ENCODE results near the gene GJB1.
A peak's percentile ranks its signal among the peaks of the same experiment; 100 is the strongest.
"Not testable (repeated sequence)": the region's sequence is repeated elsewhere in the genome, so short reads cannot be mapped to it uniquely, and the experiment has no call there.

GJB1 gene

GRCh38 chrX:71222929-71223328 is at the start of gene GJB1:
TSS of gene GJB1 (plus strand) at chrX:71223224. CDS start at chrX:71223708, 484 bp downstream.
- Histone ChIP-seq H3K36me3 (replicated peaks) (no peaks in the 10 kb centered on the region), H3K4me3 (no peak within 1 kb of the TSS), H3K9me3 (no peaks in the 10 kb centered on the region), H3K4me1 (peaks cover 6% of the 10 kb centered on the region; the same call in 1 of the 2 replicates), H3K27me3 (ENCODE audit: low read depth) (no peaks in the 10 kb centered on the region)
- in situ Hi-C loops (cut with MboI; ENCODE audit: low sequenced_read_pairs) = no loop called here
- no peak for DNase-seq (ENCODE audit: low spot score in 2 of 2)

- in situ Hi-C loops (cut with MboI; ENCODE audit: low sequenced_read_pairs) = loop anchor here (10.0 kb wide), 1 partner anchor 399 kb away; no protein-coding TSS in a partner anchor
- no peaks in the 10 kb centered on the region for H3K27me3 ChIP-seq (ENCODE audit: low read depth)
- H3K9me3 ChIP-seq = no peaks in the 10 kb centered on the region
- no peak overlapping the region for H3K4me3 ChIP-seq
- H3K36me3 ChIP-seq (replicated peaks) = no peaks in the 10 kb centered on the region
- H3K4me1 ChIP-seq = no peaks in the 10 kb centered on the region
- no peak for DNase-seq (ENCODE audit: low spot score in 2 of 2)
These were observed 49.6 kb upstream of the GJB1 start for GRCh38 chrX:71173440-71173839.

- H3K36me3 ChIP-seq (replicated peaks) = no peaks in the 10 kb centered on the region
- in situ Hi-C loops (cut with MboI; ENCODE audit: low sequenced_read_pairs) = loop anchor here (10.0 to 25.0 kb wide), 2 partner anchors 400 to 712 kb away; no protein-coding TSS in a partner anchor
- no peaks in the 10 kb centered on the region for H3K9me3 ChIP-seq
These were observed 48.2 kb upstream of the GJB1 start for GRCh38 chrX:71174795-71175194.

GRCh38 chrX:71175531-71175930 is 47.5 kb upstream of the GJB1 start:
- in situ Hi-C loops (cut with MboI; ENCODE audit: low sequenced_read_pairs) = loop anchor here (10.0 to 25.0 kb wide), 2 partner anchors 401 to 713 kb away; no protein-coding TSS in a partner anchor

More at GRCh38 chrX:71174795-71175194, 48.2 kb upstream of the GJB1 start:
- H3K4me1 ChIP-seq = no peaks in the 10 kb centered on the region; the same call in 1 of the 2 replicates
- H3K4me3 ChIP-seq = no peak overlapping the region
- DNase-seq (ENCODE audit: low spot score in 2 of 2) = no peak
- H3K27me3 ChIP-seq (ENCODE audit: low read depth) = no peaks in the 10 kb centered on the region

GRCh38 chrX:71177327-71177726 is 45.7 kb upstream of the GJB1 start:
- H3K27me3 ChIP-seq (ENCODE audit: low read depth) = no peaks in the 10 kb centered on the region
- H3K9me3 ChIP-seq = no peaks in the 10 kb centered on the region
- no peak overlapping the region for H3K4me3 ChIP-seq
- H3K36me3 ChIP-seq (replicated peaks) = no peaks in the 10 kb centered on the region
- H3K4me1 ChIP-seq = peaks cover 10% of the 10 kb centered on the region
- no peak for DNase-seq (ENCODE audit: low spot score in 2 of 2)
- in situ Hi-C loops (cut with MboI; ENCODE audit: low sequenced_read_pairs) = loop anchor here (10.0 to 25.0 kb wide), 2 partner anchors 403 to 715 kb away; no protein-coding TSS in a partner anchor

More at GRCh38 chrX:71175531-71175930, 47.5 kb upstream of the GJB1 start:
- H3K9me3 ChIP-seq = no peaks in the 10 kb centered on the region
- H3K27me3 ChIP-seq (ENCODE audit: low read depth) = no peaks in the 10 kb centered on the region
- no peaks in the 10 kb centered on the region; the same call in 1 of the 2 replicates for H3K4me1 ChIP-seq
- H3K4me3 ChIP-seq = no peak overlapping the region
- no peak for DNase-seq (ENCODE audit: low spot score in 2 of 2)
- H3K36me3 ChIP-seq (replicated peaks) = no peaks in the 10 kb centered on the region

- in situ Hi-C loops (cut with MboI; ENCODE audit: low sequenced_read_pairs) = loop anchor here (10.0 to 25.0 kb wide), 2 partner anchors 404 to 717 kb away; no protein-coding TSS in a partner anchor
These were observed 44.1 kb upstream of the GJB1 start for GRCh38 chrX:71178908-71179307.

GRCh38 chrX:71180579-71181265 is 42.3 kb upstream of the GJB1 start:
- H3K9me3 ChIP-seq; H3K36me3 ChIP-seq (replicated peaks); H3K27me3 ChIP-seq (ENCODE audit: low read depth); DNase-seq (ENCODE audit: low spot score in 2 of 2): not testable (repeated sequence)
- peak overlapping the region; percentile 32; the same call in 1 of the 2 replicates for H3K4me3 ChIP-seq
- H3K4me1 ChIP-seq = peaks cover 31% of the 10 kb centered on the region
- in situ Hi-C loops (cut with MboI; ENCODE audit: low sequenced_read_pairs) = loop anchor here (25.0 kb wide), 1 partner anchor 718 kb away; no protein-coding TSS in a partner anchor

More at GRCh38 chrX:71178908-71179307, 44.1 kb upstream of the GJB1 start:
- no peak overlapping the region for H3K4me3 ChIP-seq
- no peaks in the 10 kb centered on the region for H3K27me3 ChIP-seq (ENCODE audit: low read depth)
- peak; percentile 78 for DNase-seq (ENCODE audit: low spot score in 2 of 2)
- H3K9me3 ChIP-seq = no peaks in the 10 kb centered on the region
- no peaks in the 10 kb centered on the region for H3K36me3 ChIP-seq (replicated peaks)
- peaks cover 26% of the 10 kb centered on the region for H3K4me1 ChIP-seq

GRCh38 chrX:71181558-71181909 is 41.5 kb upstream of the GJB1 start:
- DNase-seq (ENCODE audit: low spot score in 2 of 2) = peak; percentile 45 to 71
- in situ Hi-C loops (cut with MboI; ENCODE audit: low sequenced_read_pairs) = loop anchor here (25.0 kb wide), 1 partner anchor 719 kb away; no protein-coding TSS in a partner anchor
- Histone ChIP-seq H3K4me1 (peaks cover 31% of the 10 kb centered on the region), H3K9me3 (no peaks in the 10 kb centered on the region), H3K4me3 (peak overlapping the region; percentile 32), H3K27me3 (ENCODE audit: low read depth) (no peaks in the 10 kb centered on the region), H3K36me3 (replicated peaks) (no peaks in the 10 kb centered on the region)

GRCh38 chrX:71181910-71182799 is 40.9 kb upstream of the GJB1 start:
- H3K27me3 ChIP-seq (ENCODE audit: low read depth) = no peaks in the 10 kb centered on the region
- peak; percentile 96 to 99 for DNase-seq (ENCODE audit: low spot score in 2 of 2)
- H3K9me3 ChIP-seq = no peaks in the 10 kb centered on the region
- in situ Hi-C loops (cut with MboI; ENCODE audit: low sequenced_read_pairs) = loop anchor here (25.0 kb wide), 1 partner anchor 720 kb away; no protein-coding TSS in a partner anchor
- peak overlapping the region; percentile 32 for H3K4me3 ChIP-seq
- peaks cover 31% of the 10 kb centered on the region for H3K4me1 ChIP-seq
- no peaks in the 10 kb centered on the region for H3K36me3 ChIP-seq (replicated peaks)

- Histone ChIP-seq H3K4me1 (peaks cover 31% of the 10 kb centered on the region), H3K36me3 (replicated peaks) (no peaks in the 10 kb centered on the region), H3K27me3 (ENCODE audit: low read depth) (no peaks in the 10 kb centered on the region), H3K4me3 (no peak overlapping the region), H3K9me3 (no peaks in the 10 kb centered on the region)
- peak in 1 of 2 experiments; percentile 20 for DNase-seq (ENCODE audit: low spot score in 2 of 2)
- in situ Hi-C loops (cut with MboI; ENCODE audit: low sequenced_read_pairs) = loop anchor here (25.0 kb wide), 1 partner anchor 721 kb away; no protein-coding TSS in a partner anchor
These were observed 40.2 kb upstream of the GJB1 start for GRCh38 chrX:71182871-71183270.

GRCh38 chrX:71183341-71183740 is 39.7 kb upstream of the GJB1 start:
- Histone ChIP-seq H3K36me3 (replicated peaks) (no peaks in the 10 kb centered on the region), H3K4me3 (no peak overlapping the region), H3K9me3 (no peaks in the 10 kb centered on the region), H3K4me1 (peaks cover 31% of the 10 kb centered on the region), H3K27me3 (ENCODE audit: low read depth) (no peaks in the 10 kb centered on the region)
- DNase-seq (ENCODE audit: low spot score in 2 of 2) = peak; percentile 50 to 57
- in situ Hi-C loops (cut with MboI; ENCODE audit: low sequenced_read_pairs) = loop anchor here (25.0 kb wide), 1 partner anchor 721 kb away; no protein-coding TSS in a partner anchor

GRCh38 chrX:71184092-71184491 is 38.9 kb upstream of the GJB1 start:
- DNase-seq (ENCODE audit: low spot score in 2 of 2) = no peak
- in situ Hi-C loops (cut with MboI; ENCODE audit: low sequenced_read_pairs) = loop anchor here (25.0 kb wide), 1 partner anchor 722 kb away; no protein-coding TSS in a partner anchor

GRCh38 chrX:71184803-71185495 is 38.1 kb upstream of the GJB1 start:
- Histone ChIP-seq H3K4me1 (peaks cover 31% of the 10 kb centered on the region), H3K36me3 (replicated peaks) (no peaks in the 10 kb centered on the region), H3K4me3 (no peak overlapping the region), H3K27me3 (ENCODE audit: low read depth) (no peaks in the 10 kb centered on the region), H3K9me3 (no peaks in the 10 kb centered on the region)
- DNase-seq (ENCODE audit: low spot score in 2 of 2) = no peak
- in situ Hi-C loops (cut with MboI; ENCODE audit: low sequenced_read_pairs) = loop anchor here (25.0 kb wide), 1 partner anchor 723 kb away; no protein-coding TSS in a partner anchor

More at GRCh38 chrX:71184092-71184491, 38.9 kb upstream of the GJB1 start:
- peaks cover 31% of the 10 kb centered on the region for H3K4me1 ChIP-seq
- no peaks in the 10 kb centered on the region for H3K9me3 ChIP-seq
- H3K36me3 ChIP-seq (replicated peaks) = no peaks in the 10 kb centered on the region
- H3K27me3 ChIP-seq (ENCODE audit: low read depth) = no peaks in the 10 kb centered on the region
- no peak overlapping the region for H3K4me3 ChIP-seq
